HG02571 (cell line): ENCODE data around the gene ESPL1.

ENCODE experiments used
- ATAC-seq: cut with Tn5 transposase; IDR thresholded peaks from one replicate; pipeline ENCODE4 v1.9.1; 2021; ENCODE audit warnings: mild to moderate bottlenecking, moderate library complexity; ENCODE audit not compliant: unreplicated experiment

Gene ESPL1

DNA sequence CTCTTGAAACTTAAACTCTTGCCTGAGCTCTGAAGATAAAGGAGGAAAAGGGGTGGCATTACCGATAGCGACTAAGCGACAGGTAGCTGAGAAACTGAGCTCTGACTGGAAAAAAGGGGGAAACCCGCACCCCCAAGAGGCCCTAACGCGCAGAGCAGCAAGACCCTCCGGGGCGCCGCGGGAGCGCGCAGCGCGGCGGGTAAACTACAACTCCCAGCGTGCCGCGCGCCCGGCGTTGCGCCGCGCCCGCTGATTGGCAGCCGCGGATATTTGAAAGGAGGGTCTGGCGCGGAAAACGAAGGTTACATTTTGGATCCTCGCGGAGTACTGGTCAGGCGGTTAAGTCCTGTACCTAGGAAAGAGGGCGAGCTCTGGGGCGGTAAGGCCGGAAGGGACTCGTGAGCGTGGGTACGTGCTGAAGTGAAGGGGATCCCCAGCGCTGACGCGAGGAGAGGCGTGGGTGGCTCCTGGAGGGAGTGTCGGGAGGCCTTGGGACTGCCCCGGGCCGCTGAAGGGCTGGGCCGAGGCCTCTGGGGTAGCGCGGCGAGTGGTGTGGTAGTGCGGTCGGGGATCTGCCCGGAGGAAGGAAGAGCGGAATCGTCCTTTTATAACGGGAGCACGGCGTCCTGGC lies at the start of gene ESPL1:
Gene ESPL1 (plus strand): TSS at position 301 of the 631 bp plus-strand sequence. CDS start 468 bp downstream, outside the sequence.
- ATAC-seq = peak; percentile 74

DNA sequence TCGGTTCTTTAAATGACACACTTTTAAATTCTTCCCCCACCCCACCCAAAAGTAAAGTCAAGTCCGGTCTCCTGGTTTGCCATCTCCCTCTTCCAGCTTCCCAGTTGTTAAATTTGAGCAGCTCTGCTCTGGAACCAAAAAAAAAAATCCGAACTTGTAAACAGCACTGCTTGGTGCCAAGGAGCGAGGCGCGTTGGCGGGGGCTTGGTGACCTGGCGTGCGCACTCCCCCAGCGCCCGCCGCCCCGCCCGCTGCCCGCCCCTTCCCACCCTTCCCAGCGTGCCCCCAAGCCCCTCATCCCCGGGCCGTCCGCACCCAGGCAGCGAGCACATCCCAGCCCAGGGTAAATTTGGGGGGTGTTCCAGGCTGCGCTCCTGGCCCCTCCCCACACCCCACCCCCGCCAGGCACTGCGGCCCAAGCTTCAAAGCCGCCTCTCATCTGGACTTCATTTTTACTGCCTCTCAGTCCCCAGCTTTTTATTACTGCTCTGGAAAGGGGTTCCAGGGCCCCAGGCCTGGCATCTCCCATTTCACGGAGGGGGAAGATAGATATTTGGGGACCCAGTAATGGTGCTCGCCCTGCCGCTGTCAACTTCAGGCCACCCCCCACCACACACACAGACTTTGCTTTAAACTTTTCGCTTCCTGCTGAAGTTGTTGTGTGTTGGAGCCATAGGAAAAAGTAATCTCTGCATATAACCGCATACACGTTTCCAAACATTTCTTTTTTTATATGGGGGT lies 49.4 kb upstream of the ESPL1 start:
- no peak for ATAC-seq

DNA sequence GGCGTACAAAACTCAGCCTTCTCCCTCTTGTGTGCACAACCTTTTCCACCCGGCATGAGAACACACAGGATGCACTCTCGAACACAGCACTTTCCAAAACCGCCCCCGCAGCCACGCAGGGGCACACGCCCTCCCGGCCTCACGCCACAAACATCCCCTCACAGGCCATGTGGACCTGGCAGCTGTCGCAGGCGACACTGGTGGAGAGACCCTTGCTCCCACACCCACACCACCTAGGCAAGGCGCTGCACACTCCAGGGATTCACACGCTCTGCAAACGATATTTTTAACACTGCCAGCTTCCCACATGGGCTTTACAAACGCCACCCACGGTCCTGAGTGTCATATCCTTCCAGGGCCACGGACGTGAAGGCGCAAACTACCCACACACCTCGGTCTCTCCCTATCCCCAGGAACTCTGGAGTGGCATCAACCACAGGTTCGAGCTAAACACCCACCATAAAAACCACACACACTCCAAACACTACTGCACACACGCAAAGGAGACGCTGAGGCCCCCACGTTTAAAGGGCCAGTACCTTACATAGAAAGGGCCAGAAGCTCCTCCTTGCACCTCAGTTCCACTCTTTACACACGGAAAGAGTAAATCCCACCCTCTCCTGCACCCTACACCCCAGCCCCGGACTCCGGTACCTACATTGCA lies 48.7 kb upstream of the ESPL1 start:
- peak; percentile 10 for ATAC-seq

DNA sequence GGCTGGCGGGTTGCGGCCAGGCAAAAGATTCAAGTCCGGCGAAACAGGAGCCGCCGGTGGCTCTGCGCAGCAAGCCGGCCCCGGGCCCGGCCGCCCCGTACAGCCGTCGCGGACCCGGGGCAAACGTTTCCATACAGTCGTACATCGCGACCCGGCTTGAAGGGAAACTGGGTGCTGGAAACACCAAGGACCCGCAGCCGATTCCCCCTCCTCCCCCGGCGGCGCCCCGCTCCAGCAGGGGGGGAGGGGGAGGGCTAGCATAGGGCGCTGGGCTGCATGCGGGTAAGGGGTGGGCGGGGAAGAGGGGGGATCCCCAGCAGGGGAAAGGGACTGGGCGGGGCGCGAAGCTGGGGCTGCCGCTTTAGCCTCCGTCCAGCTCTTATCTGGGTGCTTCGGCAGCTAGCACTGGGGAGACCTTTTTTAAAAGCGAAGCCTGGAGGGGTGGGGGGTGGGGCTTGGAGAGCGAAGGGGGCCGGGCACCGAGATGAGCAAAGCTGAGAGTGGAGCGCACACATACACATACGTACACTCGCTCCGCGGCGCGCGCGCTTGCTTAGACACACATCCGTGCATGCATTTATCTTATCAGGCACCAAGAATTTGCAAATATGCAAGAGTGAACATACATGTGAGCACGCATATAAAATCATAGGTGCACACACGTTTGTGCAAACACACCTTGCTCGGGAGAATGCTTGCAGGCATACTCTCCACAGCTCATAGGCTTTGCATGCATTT lies 48.0 kb upstream of the ESPL1 start:
- peak; percentile 36 for ATAC-seq

DNA sequence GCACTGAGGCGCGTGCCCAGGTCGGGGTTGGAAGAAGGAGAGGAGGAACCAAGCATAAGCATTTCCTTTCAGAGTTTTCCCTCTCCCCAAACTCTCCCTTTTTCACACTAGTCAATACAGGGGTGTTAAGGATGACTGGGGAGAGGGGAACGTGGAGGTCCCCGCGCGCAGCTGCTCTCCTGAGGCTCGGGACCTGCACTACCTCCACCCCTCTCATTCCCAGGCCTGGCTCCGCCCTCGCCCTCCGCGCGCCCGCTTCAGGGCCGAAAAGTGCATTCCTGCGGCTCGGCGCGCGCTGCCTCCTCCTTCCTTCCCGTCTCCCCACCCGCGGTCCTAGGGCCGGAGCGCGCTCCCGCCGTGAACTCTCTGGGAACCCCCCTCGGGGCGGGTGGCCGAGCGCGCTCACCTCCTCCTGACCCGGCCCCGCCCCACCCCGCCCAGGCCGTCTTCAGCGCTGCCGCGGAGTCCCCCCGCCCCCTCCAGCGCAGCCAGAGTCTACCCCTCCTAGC lies 47.4 kb upstream of the ESPL1 start:
- ATAC-seq = peak; percentile 41

DNA sequence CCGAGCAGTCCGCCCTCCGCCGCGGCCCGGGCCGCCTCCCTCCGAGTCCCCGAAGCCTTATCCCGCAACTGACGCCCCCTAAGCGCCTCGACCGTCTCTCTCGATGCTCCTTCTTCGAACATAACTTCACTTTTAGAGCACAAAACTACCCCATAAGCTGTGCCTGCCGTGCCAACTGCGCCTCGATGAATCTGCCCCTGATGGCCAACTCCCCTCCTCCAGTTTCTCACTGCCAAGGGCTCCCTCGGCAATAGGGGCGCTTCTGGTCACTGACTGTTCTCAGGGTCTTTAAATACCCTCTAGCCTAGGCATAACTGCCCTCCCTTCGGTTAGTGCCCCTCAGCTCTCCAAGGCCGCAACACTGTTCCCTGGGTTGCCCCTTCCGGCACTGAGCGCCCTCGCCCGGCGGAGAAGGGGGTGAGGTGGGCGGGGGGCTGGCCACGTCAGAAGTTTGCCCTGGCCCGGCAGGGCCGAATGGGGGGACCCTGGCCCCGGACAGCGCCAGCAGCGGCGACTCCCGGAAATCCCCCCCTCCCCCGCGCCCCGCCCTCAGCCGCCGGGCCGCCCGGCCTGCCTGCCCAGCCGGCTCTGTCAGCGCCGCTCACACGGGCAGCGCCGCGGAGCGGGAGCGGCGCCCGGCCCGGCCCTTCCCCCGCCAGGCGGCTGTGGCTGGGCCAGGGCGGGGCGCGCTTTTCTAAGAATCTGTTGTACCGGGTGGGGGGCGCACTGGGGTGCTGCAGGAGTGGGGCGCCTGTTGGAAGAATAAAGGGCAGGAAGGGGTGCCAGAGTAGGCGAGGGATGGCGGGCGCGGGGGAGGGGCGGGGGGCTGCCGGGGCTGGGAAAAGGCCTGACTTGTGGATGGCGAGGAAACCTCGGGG lies 46.7 kb upstream of the ESPL1 start:
- ATAC-seq = no peak

DNA sequence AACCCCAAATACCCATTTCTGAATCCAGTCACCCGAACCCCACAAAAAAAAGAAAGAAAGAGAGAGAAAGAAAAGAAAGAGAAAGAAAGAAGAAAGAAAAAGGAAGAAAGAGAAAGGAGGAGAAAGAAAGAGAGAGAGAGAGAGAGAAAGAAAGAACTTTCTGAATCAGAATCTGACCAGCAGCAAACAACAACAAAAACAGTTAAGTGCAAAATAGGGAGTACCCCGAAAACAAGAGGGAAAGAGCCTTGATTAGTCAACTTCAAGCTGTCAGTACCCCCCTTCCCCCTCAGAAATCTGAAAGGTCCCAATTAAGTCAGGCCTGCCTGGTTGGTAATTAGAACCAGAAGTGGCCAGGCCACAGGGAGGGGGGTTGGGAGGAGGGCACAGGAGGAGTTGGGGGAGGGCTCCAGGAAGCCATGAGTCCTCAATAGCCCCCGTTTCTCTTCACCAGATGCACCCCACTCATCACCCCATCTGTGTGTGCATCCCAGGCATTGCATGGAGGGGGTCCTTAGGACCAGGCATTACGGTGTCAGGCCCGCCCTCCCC lies 45.9 kb upstream of the ESPL1 start:
- no peak for ATAC-seq

DNA sequence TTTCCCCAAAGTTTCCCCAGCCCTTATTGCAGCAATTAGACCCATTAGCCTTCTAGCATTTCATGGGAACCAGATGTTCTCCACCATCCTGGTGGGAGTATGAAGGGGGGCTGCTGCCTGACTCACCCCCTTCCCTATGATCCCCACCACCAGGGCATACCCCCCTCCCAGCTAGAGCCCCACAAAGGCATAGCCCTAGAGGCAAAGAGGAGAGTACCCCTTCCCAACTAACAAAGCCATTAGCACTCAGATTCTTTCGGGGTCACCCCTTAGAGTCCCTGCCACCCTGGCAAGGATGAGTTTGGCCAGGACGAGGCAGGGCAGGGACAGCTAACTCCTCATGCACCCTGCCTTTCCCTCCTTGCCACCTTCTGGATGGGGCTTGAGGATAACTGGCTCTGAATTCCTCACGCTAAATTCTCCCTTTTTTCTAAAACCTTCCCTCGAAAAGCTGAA lies 45.3 kb upstream of the ESPL1 start:
- ATAC-seq = no peak

DNA sequence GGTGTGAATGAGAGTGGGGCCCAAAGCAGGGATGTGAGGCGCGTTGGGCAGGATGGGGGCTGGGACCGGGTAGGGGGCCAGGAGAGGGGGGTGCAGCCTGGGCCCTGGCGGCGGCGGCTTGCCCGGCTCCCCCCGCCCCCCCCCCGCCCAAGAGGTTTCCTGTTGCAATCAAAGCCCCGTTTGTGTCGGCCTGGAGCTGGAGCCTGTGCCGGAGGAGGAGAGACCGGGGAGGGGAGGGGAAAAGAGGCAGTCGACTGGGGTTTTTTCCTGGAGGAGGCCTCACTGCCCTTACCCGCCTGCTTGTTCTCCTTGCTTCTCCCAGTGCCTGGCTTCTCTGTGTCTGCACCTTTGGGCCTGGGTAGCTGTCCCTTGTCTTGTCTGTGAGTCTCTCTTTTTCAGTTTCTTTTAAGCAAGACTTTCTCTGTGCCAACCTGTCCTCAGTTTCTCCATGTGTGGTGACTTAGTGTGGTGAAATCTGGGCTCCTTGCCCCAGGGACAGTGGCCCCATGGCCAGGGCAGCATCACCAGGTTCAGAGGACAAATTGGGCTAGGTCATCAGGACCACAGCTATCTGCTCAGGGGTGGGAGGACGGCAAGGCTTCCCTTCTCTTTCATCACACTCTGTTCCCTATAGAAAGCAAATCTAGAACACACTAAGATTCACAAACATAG lies 44.6 kb upstream of the ESPL1 start:
- ATAC-seq = no peak

DNA sequence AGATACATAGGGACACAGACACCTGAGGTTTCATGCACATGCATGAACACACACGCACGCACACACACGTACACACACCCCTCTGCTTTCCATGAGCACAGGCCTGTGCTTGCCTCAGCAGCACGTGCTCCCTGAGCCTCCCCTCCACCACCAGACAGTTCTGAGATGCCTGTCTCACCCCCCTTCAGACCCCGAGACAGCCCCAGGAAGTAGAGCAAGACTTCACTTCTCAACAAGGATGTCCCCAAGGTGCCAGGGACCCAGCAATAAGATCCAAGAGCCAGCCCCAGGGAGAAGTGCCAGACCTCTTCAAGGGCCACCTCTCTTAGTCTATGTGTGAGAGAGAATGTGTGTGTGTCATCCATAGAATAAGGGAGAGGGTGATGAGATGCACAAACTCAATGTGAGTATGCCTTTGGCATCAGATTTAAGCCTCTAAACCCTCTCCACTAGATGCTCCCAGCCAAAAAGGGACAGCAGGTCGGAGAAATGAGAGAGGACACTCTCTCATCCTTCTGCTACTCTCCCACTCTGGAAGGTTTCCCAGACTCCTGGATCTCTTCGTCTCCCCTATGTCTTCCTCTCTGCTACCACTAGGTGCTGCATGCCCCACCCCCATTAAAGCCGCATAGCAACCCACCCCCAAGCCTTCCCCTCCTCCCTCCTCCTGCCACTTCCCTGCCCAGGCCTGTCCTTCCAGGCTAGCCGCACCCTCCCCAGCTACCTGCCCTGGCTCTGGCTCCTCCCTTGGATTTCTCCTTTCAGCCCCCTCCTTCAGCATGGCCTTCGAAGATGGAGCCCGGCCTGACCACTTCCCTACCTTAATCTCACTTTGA lies 43.8 kb upstream of the ESPL1 start:
- no peak for ATAC-seq

DNA sequence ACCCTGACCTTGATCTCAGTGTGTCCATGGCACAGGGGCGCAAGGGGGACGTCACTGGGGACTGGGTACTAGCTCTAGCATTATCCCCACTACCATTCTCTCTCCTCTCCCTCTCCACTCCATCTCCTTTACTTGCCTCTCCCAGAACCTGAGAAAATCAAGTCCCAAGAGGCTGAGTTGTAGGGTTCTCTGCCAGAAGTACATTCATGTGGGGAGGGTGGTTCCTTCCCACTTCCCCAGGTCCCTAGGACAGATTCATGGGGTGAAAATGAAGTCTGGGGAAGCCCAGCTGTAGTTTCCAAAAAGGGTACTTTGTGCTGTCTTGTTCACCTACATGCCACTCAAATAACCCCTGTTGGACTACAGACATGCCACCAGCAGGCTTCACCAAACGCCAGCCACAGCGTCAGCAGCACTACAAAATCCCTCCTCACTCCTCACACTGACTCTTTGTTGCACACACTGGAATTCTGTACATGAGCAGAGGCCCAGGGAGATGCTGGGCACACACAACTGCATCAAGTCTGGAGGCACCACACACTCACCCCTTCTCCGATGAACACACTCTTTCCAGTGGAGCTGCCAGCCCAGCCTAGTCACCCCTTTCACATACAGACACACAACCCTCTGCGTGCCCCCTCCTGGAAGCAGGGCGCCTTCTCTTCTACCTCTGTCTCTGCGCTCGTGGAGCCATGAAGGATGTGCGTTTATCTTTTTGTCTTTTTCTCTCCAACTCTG lies 43.0 kb upstream of the ESPL1 start:
- ATAC-seq = no peak

DNA sequence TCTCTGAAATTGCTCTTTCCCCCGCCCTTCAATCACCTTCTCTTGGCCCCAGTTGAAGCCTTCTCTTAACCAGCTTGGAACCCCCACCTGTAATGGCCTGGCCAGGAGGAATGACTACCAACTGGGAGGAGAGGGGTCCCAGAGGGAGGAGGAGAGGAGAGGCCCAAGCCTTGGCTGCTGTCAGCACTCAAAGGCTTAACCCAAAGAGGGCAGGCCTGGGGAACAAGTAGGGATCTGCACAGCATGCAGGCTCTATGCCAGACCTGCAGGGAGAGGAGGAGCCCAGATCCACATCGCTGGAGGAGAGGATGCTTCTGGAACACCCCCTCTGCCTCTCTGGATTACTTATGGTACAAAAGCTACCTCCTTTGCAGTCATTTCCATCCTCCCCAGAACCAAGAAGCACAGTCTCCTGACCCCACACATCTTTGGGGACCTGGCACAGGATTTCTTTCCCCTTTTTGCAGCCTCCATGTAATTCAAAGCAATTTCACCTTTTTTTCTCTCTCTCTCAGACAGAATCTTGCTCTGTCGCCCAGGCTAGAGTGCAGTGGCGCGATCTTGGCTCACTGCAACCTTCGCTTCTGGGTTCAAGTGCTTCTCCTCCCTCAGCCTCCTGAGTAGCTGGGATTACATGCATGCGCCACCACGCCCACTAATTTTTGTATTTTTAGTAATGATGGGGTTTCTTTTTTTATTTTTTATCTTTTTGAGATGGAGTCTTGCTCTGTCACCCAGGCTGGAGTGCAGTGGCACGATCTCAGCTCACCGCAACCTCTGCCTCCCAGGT lies 42.3 kb upstream of the ESPL1 start:
- no peak for ATAC-seq

DNA sequence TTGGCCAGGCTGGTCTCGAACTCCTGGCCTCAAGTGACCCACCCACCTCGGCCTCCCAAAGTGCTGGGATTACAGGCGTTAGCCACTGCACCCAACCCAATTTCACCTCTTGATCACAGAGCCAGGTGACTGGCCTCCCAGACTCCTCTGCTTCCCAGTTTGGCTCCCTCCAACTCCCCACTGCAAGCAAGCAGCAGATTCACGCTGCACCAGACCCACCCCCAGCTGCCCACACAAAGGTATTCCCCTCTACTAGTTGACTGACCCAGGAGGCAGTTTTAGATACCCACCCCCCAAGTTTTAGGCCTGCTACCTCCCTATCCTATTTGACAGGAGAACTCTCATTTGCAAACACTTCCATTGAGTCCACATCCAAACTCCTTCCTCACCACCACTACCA lies 41.3 kb upstream of the ESPL1 start:
- no peak for ATAC-seq

DNA sequence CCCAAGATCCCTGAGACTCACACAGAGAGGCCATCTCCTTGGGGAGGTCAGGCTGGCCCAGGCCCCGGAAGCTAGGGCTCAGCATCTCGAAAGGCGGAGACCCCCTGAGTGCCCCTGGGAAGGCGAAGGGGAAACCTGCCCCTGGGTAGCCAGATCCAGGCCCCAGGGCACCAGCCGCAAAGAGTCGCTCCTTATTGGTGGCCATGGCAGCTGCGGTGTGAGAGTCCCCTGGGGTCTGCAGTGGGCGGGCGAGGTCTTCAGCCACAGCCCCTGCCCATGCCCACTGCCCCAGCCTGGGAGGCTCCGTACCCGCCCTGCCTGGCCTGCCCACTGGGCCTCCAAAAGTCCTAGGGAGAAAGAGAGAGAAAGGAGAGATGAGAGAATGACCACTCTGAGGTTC lies 40.8 kb upstream of the ESPL1 start:
- ATAC-seq = no peak

DNA sequence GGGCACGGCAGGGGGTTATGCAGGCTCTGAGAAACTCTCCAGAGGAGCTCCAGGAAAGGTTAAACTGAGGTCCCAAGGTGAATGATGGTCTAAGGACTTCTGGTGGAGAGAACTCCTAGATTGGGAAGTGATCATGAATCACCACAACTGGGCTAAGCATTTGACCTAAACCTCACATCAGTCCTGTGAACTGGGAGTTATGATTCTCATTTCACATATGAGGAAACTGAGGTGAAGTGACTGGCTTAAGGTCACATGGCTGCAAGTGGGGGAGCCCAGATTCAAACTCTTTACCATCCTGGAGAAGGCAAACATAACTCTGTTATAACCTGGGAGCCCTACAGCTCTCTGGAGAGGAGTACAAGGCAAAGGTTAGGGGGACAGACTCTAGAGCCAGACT lies 40.3 kb upstream of the ESPL1 start:
- ATAC-seq = no peak

DNA sequence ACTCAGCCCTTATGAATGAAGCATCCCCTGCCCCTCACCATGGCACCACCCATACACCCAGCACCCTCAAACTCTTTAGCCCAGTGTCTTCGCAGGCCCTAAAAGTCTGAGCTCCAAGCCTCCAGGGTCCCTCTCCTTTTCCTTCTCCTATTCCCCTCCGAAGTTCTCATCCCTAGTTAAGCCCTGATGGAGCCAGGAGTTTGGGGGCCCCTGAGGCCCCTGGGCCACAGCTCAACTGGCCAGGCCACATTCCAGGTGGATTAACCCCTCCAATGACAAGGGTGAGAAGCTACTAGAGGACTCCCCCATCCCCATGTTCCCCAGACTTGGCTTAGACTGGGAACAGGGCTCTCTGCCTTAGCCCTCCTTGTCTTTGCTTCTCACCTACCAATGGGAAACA lies 38.6 kb upstream of the ESPL1 start:
- no peak for ATAC-seq
